ENCODE data around the gene TMEM198. TPM values are rescaled to one million over a fixed set of nuclear protein-coding genes. Genes with fewer than 3 reads are reported as not detected.
A peak's percentile ranks its signal among the peaks of the same experiment; 100 is the strongest.

TMEM198 gene
- total and polyA plus RNA-seq, 9 of the 15 experiments (the other 6 are each of a cell fraction or from before 2014, with no cell fraction given), result 0.03 to 3.8 (median 1.0) TPM

DNA sequence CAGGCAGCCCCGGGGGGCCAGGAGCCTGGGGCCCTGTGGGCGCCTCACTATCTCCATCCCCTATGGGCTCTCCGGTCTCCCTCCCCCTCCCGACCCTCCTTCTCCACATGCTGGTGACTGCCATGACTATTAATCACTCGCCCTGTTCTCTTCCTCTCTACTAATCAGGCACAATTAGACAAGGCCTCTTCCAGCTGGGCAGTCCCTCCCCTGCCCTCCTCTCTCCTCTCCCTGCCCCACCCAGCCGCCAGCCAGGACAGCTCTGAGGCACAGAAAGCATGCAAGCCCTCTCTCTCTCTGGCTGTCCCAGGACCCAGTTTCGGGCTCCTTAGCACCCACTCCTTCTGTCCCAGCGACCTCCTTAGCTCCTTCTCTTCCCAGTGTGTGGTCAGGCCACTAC is 23.7 kb upstream of the TMEM198 start:
- peaks cover 25% of the 10 kb centered on the region; the same call in 2 of the 3 replicates for H3K36me3 ChIP-seq (ENCODE audit: control insufficient read depth, insufficient read depth, low read length)
- ChIA-PET POLR2A (interaction anchor here (0.6 to 1.0 kb wide), 5 partner anchors 9 to 78 kb away, joined by 3 to 7 read pairs (median 4); partner anchors contain the start of gene GMPPA), CTCF (ENCODE audit: low intra/inter-chr PET ratio) (no interaction called here)
- H3K4me3 ChIP-seq, result no peak overlapping the region
- in situ Hi-C loops (cut with MboI), result loop anchor here (10.0 kb wide), 1 partner anchor 45 kb away; no protein-coding TSS in a partner anchor
- H3K27me3 ChIP-seq (ENCODE audit: control insufficient read depth in 2 of 2, insufficient read depth in 2 of 2, low read length in 2 of 2), result no peaks in the 10 kb centered on the region
- intact Hi-C loops (cut with micrococcal nuclease), result loop anchor here (2.0 kb wide), 1 partner anchor 25 kb away; no protein-coding TSS in a partner anchor
- peaks cover 69 to 88% of the 10 kb centered on the region in 2 experiments for H3K4me1 ChIP-seq (replicated peaks in 1 of 2; ENCODE audit: control insufficient read depth in 2 of 2, insufficient read depth in 2 of 2, low read length in 2 of 2)
- BruUV-seq (replicated peaks), result no TSS peak
- peaks cover 85% of the 10 kb centered on the region for H3K79me2 ChIP-seq (ENCODE audit: control insufficient read depth, insufficient read depth, low read length)
- H3K9ac ChIP-seq (ENCODE audit: insufficient read depth in 1 of 2, low read depth in 2 of 2, low read length in 2 of 2), result peak overlapping the region; percentile 33 to 70; a peak in 2 of 4 replicates
- WGBS (ENCODE audit: insufficient coverage, low coverage, missing lambda C conversion rate), result no CpG with 5 or more reads among the region's 8 CpGs
- H2AFZ ChIP-seq (ENCODE audit: low read depth, low read length), result no peak overlapping the region; the same call in 1 of the 2 replicates
- H3K9me1 ChIP-seq (ENCODE audit: control insufficient read depth, insufficient read depth, low read length), result peaks cover 3% of the 10 kb centered on the region
- no peaks in the 10 kb centered on the region for H4K20me1 ChIP-seq (replicated peaks; ENCODE audit: control insufficient read depth, insufficient read depth, low read length)
- peak overlapping the region; percentile 64 for H3K4me2 ChIP-seq (ENCODE audit: insufficient read depth, low read length)
- ATAC-seq (peak; percentile 6), FAIRE-seq (no peak), DNase-seq (ENCODE audit: extremely low read depth in 1 of 4, low spot score in 3 of 4) (peak in 2 of 4 experiments; percentile 46 to 62)
- H3K9me3 ChIP-seq (replicated peaks; ENCODE audit: control insufficient read depth, insufficient read depth, low read depth, low read length), result no peaks in the 10 kb centered on the region
- peak overlapping the region; percentile 89 for H3K27ac ChIP-seq (ENCODE audit: extremely low read depth, low read depth, low read length)
- TF ChIP-seq CHD7 (IDR thresholded peaks at IDR 0.05; ENCODE audit: low read depth, low read length) (no peak), DACH1 (IDR thresholded peaks at IDR 0.05; ENCODE audit: partially characterized antibody) (peak; percentile 57), ILF3 (IDR thresholded peaks at IDR 0.05; ENCODE audit: borderline replicate concordance) (no peak)
- TF ChIP-seq, protein P1, sequence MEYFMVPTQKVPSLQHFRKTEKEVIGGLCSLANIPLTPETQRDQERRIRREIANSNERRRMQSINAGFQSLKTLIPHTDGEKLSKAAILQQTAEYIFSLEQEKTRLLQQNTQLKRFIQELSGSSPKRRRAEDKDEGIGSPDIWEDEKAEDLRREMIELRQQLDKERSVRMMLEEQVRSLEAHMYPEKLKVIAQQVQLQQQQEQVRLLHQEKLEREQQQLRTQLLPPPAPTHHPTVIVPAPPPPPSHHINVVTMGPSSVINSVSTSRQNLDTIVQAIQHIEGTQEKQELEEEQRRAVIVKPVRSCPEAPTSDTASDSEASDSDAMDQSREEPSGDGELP (CRISPR knock-in tag; IDR thresholded peaks at IDR 0.05; ENCODE audit: borderline replicate concordance), result peak; percentile 81; the same call in 1 of the 2 replicates
- TF ChIP-seq, protein P2, sequence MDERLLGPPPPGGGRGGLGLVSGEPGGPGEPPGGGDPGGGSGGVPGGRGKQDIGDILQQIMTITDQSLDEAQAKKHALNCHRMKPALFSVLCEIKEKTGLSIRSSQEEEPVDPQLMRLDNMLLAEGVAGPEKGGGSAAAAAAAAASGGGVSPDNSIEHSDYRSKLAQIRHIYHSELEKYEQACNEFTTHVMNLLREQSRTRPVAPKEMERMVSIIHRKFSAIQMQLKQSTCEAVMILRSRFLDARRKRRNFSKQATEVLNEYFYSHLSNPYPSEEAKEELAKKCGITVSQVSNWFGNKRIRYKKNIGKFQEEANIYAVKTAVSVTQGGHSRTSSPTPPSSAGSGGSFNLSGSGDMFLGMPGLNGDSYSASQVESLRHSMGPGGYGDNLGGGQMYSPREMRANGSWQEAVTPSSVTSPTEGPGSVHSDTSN (CRISPR knock-in tag; IDR thresholded peaks at IDR 0.05; ENCODE audit: low read depth), result no peak
- TF ChIP-seq, protein P2 (tag; conservative IDR thresholded peaks at IDR 0.05; ENCODE audit: low read depth), result peak; percentile 79

Data from K562 (cell line).